ENCODE data around the gene ITPR2.

ITPR2 gene

GRCh38 chr12:26646571-26646970, 186.4 kb downstream of the ITPR2 start:
- TF ChIP-seq POLR2AphosphoS5 (IDR thresholded peaks at IDR 0.05; ENCODE audit: low read depth, low read length) (no peak), FOXP2 (optimal IDR thresholded peaks at IDR 0.05; ENCODE audit: borderline replicate concordance, extremely low read depth, extremely low read length, insufficient read depth) (no peak)

DNA sequence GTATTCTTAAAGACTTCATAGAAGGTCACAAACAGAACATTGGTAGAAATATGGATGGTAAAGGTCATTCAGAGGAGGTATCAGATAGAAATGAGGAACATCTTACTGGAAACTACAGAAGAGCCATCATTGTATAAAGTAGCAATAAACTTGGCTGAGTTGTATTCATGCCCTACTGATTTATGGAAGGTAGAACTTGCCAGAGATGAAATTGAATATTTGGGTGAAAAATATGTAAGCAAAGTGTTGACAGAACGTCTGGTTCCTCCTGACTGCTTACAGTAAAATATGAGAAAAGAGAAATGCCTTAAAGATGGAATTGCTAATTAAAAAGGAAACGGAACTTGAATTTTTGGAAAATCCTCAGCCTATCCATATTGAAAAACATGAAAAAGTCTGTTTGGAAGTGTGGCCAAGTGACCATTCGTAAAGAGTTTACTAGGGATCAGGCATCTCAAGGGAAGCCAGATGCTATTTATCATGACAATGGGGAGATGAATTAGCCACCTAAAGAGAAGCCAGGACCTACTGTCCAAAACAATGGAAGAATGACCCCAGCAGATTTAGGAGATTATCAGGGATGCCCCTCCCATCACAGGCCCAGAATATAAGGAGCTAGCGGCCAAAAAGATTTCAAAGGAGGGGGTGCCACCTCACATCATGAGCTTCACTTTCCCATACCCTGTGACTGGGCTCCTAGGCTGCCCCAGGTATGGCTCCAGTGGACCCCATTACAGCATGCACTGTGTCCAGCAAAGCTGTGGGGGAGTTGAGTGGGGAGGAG, 189.3 kb downstream of the ITPR2 start:
- TF ChIP-seq, protein P1, sequence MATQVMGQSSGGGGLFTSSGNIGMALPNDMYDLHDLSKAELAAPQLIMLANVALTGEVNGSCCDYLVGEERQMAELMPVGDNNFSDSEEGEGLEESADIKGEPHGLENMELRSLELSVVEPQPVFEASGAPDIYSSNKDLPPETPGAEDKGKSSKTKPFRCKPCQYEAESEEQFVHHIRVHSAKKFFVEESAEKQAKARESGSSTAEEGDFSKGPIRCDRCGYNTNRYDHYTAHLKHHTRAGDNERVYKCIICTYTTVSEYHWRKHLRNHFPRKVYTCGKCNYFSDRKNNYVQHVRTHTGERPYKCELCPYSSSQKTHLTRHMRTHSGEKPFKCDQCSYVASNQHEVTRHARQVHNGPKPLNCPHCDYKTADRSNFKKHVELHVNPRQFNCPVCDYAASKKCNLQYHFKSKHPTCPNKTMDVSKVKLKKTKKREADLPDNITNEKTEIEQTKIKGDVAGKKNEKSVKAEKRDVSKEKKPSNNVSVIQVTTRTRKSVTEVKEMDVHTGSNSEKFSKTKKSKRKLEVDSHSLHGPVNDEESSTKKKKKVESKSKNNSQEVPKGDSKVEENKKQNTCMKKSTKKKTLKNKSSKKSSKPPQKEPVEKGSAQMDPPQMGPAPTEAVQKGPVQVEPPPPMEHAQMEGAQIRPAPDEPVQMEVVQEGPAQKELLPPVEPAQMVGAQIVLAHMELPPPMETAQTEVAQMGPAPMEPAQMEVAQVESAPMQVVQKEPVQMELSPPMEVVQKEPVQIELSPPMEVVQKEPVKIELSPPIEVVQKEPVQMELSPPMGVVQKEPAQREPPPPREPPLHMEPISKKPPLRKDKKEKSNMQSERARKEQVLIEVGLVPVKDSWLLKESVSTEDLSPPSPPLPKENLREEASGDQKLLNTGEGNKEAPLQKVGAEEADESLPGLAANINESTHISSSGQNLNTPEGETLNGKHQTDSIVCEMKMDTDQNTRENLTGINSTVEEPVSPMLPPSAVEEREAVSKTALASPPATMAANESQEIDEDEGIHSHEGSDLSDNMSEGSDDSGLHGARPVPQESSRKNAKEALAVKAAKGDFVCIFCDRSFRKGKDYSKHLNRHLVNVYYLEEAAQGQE (IDR thresholded peaks at IDR 0.05; ENCODE audit: insufficient read depth in 1 of 2, low read depth in 2 of 2, low read length in 2 of 2) = no peak
- TF ChIP-seq TAF1 (IDR thresholded peaks at IDR 0.05; ENCODE audit: borderline replicate concordance, insufficient read depth, low read length) (no peak), FOXP2 (optimal IDR thresholded peaks at IDR 0.05; ENCODE audit: borderline replicate concordance, extremely low read depth, extremely low read length, insufficient read depth) (no peak), POLR2AphosphoS5 (IDR thresholded peaks at IDR 0.05; ENCODE audit: low read depth, low read length) (no peak), SIN3A (IDR thresholded peaks at IDR 0.05; ENCODE audit: borderline replicate concordance, insufficient read depth, low read length) (no peak)

DNA sequence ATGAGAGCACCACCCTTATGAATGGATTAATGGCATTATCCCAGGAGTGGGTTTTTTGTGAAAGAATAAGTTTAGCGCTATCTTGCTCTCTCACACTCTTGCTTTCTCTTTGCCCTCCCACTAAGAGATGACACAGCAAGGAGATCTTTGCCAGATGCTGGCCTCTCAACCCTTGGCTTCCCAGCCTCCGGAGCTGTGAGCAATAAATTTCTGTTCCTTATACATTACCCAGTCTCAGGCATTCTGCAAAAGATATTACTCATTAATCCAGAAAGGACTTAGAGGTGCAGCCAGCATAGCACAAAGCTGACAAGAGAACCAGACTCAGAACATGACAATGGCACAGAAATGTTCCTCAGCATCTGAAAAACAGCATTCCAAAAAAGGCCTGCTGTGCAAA, 190.6 kb downstream of the ITPR2 start:
- TF ChIP-seq POLR2AphosphoS5 (IDR thresholded peaks at IDR 0.05; ENCODE audit: low read depth, low read length) (no peak), FOXP2 (optimal IDR thresholded peaks at IDR 0.05; ENCODE audit: borderline replicate concordance, extremely low read depth, extremely low read length, insufficient read depth) (no peak), SIN3A (IDR thresholded peaks at IDR 0.05; ENCODE audit: borderline replicate concordance, insufficient read depth, low read length) (no peak)

GRCh38 chr12:26636710-26637328, 196.2 kb downstream of the ITPR2 start:
- TF ChIP-seq SIN3A (IDR thresholded peaks at IDR 0.05; ENCODE audit: borderline replicate concordance, insufficient read depth, low read length) (no peak), FOXP2 (optimal IDR thresholded peaks at IDR 0.05; ENCODE audit: borderline replicate concordance, extremely low read depth, extremely low read length, insufficient read depth) (no peak), POLR2AphosphoS5 (IDR thresholded peaks at IDR 0.05; ENCODE audit: low read depth, low read length) (no peak), TAF1 (IDR thresholded peaks at IDR 0.05; ENCODE audit: borderline replicate concordance, insufficient read depth, low read length) (no peak)
- TF ChIP-seq, protein P1 (IDR thresholded peaks at IDR 0.05; ENCODE audit: insufficient read depth in 1 of 2, low read depth in 2 of 2, low read length in 2 of 2) = no peak

- TF ChIP-seq TAF1 (IDR thresholded peaks at IDR 0.05; ENCODE audit: borderline replicate concordance, insufficient read depth, low read length) = no peak
- TF ChIP-seq POLR2AphosphoS5 (IDR thresholded peaks at IDR 0.05; ENCODE audit: low read depth, low read length) = no peak
- TF ChIP-seq, protein P1 (IDR thresholded peaks at IDR 0.05; ENCODE audit: insufficient read depth in 1 of 2, low read depth in 2 of 2, low read length in 2 of 2) = no peak
- no peak for TF ChIP-seq SIN3A (IDR thresholded peaks at IDR 0.05; ENCODE audit: borderline replicate concordance, insufficient read depth, low read length)
These were observed 199.3 kb downstream of the ITPR2 start for GRCh38 chr12:26633591-26634210.

DNA sequence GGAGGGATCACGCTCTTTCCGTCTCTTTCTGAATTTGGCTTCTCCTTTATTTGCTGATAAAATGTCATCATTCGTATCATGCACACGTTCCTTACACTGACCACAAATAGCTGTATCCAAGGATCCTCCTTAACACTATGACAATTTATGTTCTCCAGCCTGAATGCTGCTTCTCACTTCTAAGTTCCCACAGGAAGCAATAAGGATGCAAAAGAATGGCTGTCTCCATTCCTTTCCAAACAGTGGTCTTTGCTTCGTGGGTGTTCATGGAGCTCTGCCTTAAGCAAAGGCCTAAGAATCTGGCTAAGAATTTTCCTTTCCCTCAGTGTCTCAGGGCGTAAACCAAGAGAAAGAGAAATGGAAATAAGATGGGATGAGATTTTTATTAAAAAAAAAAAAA, 200.2 kb downstream of the ITPR2 start:
- TF ChIP-seq FOXP2 (optimal IDR thresholded peaks at IDR 0.05; ENCODE audit: borderline replicate concordance, extremely low read depth, extremely low read length, insufficient read depth) (no peak), POLR2AphosphoS5 (IDR thresholded peaks at IDR 0.05; ENCODE audit: low read depth, low read length) (no peak), TAF1 (IDR thresholded peaks at IDR 0.05; ENCODE audit: borderline replicate concordance, insufficient read depth, low read length) (no peak), SIN3A (IDR thresholded peaks at IDR 0.05; ENCODE audit: borderline replicate concordance, insufficient read depth, low read length) (no peak)
- TF ChIP-seq, protein P1 (IDR thresholded peaks at IDR 0.05; ENCODE audit: insufficient read depth in 1 of 2, low read depth in 2 of 2, low read length in 2 of 2) = no peak

Measured in PFSK-1 (cell line).